IPS-18a (cell line): ENCODE data around the gene RACGAP1.
A peak's percentile ranks its signal among the peaks of the same experiment; 100 is the strongest.

ENCODE experiments used
- H3K27ac ChIP-seq: one replicate; pipeline ENCODE4 v1.5.1; 2013; ENCODE audit warnings: low read length
- H3K27me3 ChIP-seq: one replicate; pipeline ENCODE4 v1.6.1; 2013; ENCODE audit warnings: mild to moderate bottlenecking, low read length; ENCODE audit not compliant: control insufficient read depth, insufficient read depth
- H3K36me3 ChIP-seq: one replicate; pipeline ENCODE4 v1.6.1; 2013; ENCODE audit warnings: low read depth, low read length; ENCODE audit not compliant: control insufficient read depth
- H3K4me1 ChIP-seq: one replicate; pipeline ENCODE4 v1.6.1; 2013; ENCODE audit warnings: low read depth, low read length; ENCODE audit not compliant: control insufficient read depth
- H3K4me3 ChIP-seq: one replicate; pipeline ENCODE4 v1.5.1; 2013; ENCODE audit warnings: low read length
- H3K9ac ChIP-seq: one replicate; pipeline ENCODE4 v1.6.1; 2013; ENCODE audit warnings: mild to moderate bottlenecking, low read length, moderate library complexity
- H3K9me3 ChIP-seq: one replicate; pipeline ENCODE4 v1.6.1; 2013; ENCODE audit warnings: low read depth, low read length; ENCODE audit not compliant: control insufficient read depth

RACGAP1 gene

GRCh38 chr12:50025187-50026059 lies at the start of gene RACGAP1:
Gene RACGAP1 (minus strand): TSS chr12:50025494. CDS start chr12:50016715, 8,779 bp downstream.
- Histone ChIP-seq H3K36me3 (no peaks in the 10 kb centered on the region), H3K4me3 (peak within 1 kb of the TSS; percentile 92), H3K27ac (no peak within 1 kb of the TSS), H3K4me1 (no peaks in the 10 kb centered on the region), H3K9me3 (no peaks in the 10 kb centered on the region), H3K27me3 (no peaks in the 10 kb centered on the region), H3K9ac (peak within 1 kb of the TSS; percentile 78)

GRCh38 chr12:50073712-50074111 lies 48.4 kb upstream of the RACGAP1 start:
- Histone ChIP-seq H3K4me1 (no peaks in the 10 kb centered on the region), H3K4me3 (no peak overlapping the region), H3K27ac (no peak overlapping the region)

DNA sequence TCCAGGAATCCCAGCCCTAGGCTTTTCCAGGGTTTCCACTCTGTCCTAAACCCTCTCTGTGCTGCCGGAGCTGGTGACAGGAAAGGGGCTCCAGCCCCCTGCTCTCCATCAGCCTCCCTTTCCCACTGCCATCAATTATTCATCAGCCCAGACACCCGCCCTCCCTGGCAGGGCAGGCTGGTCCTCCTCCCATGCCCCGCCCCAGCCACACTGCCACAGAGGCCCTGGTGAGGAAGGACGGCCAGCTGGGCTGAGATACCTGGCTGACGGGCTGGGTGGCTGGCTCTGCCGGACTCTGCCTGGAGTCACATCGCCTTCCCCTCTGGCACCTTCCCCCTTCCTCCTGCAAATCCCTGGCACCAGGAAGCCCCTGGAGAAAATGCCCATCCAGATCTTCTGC lies 47.9 kb upstream of the RACGAP1 start:
- Histone ChIP-seq H3K9ac (no peak overlapping the region), H3K4me1 (no peaks in the 10 kb centered on the region), H3K27me3 (no peaks in the 10 kb centered on the region), H3K36me3 (no peaks in the 10 kb centered on the region), H3K9me3 (no peaks in the 10 kb centered on the region), H3K4me3 (no peak overlapping the region), H3K27ac (no peak overlapping the region)

More at GRCh38 chr12:50073712-50074111, 48.4 kb upstream of the RACGAP1 start:
- Histone ChIP-seq H3K9ac (no peak overlapping the region), H3K36me3 (no peaks in the 10 kb centered on the region), H3K9me3 (no peaks in the 10 kb centered on the region), H3K27me3 (no peaks in the 10 kb centered on the region)

DNA sequence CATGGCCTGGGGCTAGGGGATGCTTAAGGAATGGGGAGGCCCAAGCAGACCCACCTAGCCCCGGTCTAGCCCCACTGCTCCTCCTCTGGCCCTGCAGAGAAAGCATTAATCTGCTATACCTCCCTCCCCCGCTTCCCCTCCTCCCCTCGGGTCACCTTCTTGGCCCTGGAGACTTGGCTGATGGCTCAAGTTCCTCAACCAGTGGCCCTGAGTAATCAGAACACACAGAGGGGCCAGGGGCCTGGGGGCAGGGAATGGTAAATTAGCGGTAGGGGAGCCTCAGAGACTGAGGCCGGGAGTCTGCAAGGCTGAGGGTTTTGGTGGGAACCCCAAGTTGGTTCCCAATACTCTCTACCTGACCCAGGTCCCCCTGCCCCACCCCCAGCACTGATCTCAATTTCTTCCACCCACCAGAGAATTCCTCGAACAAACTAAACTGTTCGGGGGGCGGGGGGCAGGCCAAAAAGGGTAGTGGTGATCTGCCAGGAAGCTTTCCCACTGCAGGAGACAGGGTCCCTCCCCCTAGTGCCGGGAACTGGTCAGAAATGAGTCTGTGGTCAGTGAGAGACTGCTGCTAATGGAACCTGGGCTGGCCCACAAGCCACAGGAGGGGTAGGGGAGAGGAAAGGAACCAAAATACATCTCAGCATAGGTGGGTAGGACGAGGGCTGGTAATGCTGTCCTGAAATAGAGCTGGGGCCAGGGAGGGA lies 47.1 kb upstream of the RACGAP1 start:
- no peaks in the 10 kb centered on the region for H3K36me3 ChIP-seq
- no peaks in the 10 kb centered on the region for H3K27me3 ChIP-seq
- H3K4me1 ChIP-seq, result no peaks in the 10 kb centered on the region
- H3K9ac ChIP-seq, result no peak overlapping the region
- H3K27ac ChIP-seq, result no peak overlapping the region
- no peaks in the 10 kb centered on the region for H3K9me3 ChIP-seq
- no peak overlapping the region for H3K4me3 ChIP-seq

DNA sequence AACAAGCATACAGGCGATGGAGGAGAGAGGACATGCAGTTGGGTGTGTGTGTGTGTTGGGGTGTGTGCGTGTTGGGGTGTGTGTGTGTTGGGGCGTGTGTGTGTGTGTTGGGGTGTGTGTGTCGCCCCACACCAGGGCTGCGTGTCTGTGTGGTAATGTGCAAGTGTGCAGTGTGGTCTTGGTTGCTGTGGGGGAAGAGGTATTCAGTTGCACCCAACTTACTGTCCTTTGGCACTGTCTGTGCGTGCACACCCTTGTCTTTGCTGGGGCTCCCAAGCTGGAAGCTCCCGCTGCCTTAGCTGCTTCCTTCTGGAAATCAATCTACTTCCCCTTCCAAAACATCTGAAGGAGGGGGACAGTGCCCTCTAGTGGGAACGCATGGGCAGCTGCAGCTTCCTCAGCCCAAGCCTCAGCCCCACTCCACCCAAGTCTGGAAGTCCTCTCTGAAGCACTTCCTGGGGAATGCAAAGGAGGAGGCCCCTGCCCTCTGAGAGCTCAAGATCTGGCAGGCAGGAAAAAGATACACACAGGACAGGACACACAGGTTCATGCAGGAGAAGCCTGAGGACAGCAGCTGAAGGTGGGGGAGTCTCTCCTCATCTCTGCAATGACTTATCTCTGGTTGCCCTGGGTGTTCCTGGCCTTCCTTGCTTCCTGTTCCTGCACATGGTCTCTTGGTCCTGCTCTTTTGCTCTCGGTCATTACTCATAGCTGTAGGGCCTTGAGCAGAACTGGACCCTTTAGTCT lies 45.2 kb upstream of the RACGAP1 start:
- no peak overlapping the region for H3K27ac ChIP-seq
- H3K36me3 ChIP-seq, result no peaks in the 10 kb centered on the region
- no peak overlapping the region for H3K9ac ChIP-seq
- H3K9me3 ChIP-seq, result no peaks in the 10 kb centered on the region
- no peak overlapping the region for H3K4me3 ChIP-seq
- no peaks in the 10 kb centered on the region for H3K27me3 ChIP-seq
- H3K4me1 ChIP-seq, result peaks cover 6% of the 10 kb centered on the region

- Histone ChIP-seq H3K36me3 (no peaks in the 10 kb centered on the region), H3K9me3 (no peaks in the 10 kb centered on the region), H3K9ac (no peak overlapping the region), H3K27ac (no peak overlapping the region), H3K27me3 (no peaks in the 10 kb centered on the region), H3K4me3 (no peak overlapping the region), H3K4me1 (peaks cover 6% of the 10 kb centered on the region)
Measured at GRCh38 chr12:50069539-50069938, 44.2 kb upstream of the RACGAP1 start.

GRCh38 chr12:50069069-50069468 lies 43.8 kb upstream of the RACGAP1 start:
- Histone ChIP-seq H3K27me3 (no peaks in the 10 kb centered on the region), H3K4me1 (peaks cover 6% of the 10 kb centered on the region), H3K9me3 (no peaks in the 10 kb centered on the region), H3K27ac (no peak overlapping the region), H3K36me3 (no peaks in the 10 kb centered on the region), H3K9ac (no peak overlapping the region), H3K4me3 (no peak overlapping the region)

DNA sequence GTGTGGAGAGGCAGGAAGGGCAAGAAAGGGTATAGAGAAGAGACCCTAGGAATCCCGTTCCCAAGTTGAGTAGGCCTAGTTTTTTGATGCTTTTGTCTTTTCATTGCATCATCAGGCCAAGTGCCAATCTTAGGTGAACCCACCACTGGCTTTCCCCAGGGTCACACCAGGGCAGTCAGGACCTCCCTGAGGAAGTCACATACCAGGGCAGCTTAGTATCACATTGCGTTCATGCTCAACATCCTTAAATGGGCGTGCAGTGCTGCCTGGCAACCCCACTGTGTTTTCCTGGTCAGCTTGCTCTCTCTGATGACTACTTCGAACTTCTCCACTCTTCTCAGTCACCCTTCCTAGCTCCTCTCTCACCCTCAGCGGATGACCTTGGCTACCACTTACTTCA lies 41.1 kb upstream of the RACGAP1 start:
- no peaks in the 10 kb centered on the region for H3K9me3 ChIP-seq
- no peaks in the 10 kb centered on the region for H3K36me3 ChIP-seq
- no peak overlapping the region for H3K4me3 ChIP-seq
- H3K4me1 ChIP-seq, result peaks cover 6% of the 10 kb centered on the region
- H3K27me3 ChIP-seq, result no peaks in the 10 kb centered on the region
- no peak overlapping the region for H3K9ac ChIP-seq
- no peak overlapping the region for H3K27ac ChIP-seq

DNA sequence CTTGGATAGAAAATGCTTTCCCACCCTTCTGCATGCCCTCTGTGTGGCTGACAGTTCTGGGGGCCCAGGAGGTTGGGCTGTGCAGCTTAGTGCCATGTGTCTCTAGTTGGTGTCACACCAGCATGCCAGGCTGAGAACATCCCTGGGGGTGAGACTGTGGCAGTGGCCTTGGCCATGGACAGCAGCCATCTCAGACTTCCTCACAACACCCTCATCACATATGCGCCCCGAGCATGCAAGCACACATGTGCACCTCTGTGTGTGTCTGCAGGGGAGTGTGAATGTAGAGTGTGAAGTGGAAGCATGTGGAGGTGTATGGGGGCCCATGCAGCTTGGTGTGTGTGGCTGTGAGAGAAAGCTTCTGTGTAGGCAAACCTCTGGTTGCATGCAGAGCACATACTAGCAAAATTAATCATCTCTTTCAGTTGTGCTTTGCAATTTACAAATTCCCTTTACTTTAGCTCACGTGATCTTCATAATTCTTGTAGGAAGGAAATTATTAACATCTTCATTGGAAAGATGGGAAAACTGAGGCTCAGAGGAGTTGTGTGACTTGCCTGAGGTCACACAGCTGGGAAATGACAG lies 40.5 kb upstream of the RACGAP1 start:
- Histone ChIP-seq H3K9ac (no peak overlapping the region), H3K4me1 (peaks cover 6% of the 10 kb centered on the region), H3K9me3 (no peaks in the 10 kb centered on the region), H3K36me3 (no peaks in the 10 kb centered on the region), H3K27ac (no peak overlapping the region), H3K4me3 (no peak overlapping the region), H3K27me3 (no peaks in the 10 kb centered on the region)

DNA sequence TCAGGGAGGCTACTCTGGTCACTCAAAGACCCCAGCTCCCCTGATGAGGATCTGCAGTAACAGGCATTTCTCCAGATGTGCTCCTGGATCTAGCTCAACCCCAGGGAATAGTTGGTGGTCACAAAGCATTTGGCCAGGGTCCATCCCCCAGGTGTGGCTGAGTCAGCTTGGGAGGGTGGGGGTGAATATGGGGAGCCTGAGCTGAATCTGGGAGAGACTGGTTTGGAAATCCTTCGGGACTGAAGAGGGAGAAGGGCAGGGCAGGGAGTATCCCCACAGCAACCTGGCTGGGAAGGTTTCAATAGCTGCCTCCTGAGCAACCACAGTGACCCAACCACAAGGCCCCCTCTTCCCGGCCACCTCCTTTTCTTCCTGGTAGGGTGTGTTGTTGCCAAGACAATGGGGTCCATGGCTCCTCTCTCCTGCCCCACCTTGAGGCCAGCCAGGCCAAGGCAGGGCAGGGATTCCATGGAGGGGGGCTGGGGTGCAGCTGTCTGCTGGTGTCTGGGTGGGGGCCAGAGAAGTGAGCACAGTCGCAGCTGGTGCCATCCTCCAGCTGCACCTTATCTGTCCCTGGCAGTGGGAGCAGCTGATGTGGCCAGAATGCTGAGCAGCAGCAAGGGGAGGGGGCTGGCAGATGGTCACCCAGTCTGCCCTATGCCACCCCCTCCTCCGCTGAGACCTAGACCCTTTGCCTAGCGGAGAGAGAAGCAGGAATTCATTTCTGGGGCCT lies 37.6 kb upstream of the RACGAP1 start:
- no peak overlapping the region for H3K27ac ChIP-seq
- peaks cover 6% of the 10 kb centered on the region for H3K4me1 ChIP-seq
- no peak overlapping the region for H3K4me3 ChIP-seq
- H3K27me3 ChIP-seq, result peaks cover 20% of the 10 kb centered on the region
- H3K9me3 ChIP-seq, result no peaks in the 10 kb centered on the region
- no peaks in the 10 kb centered on the region for H3K36me3 ChIP-seq
- no peak overlapping the region for H3K9ac ChIP-seq
